ENCODE results near the gene TCEAL2. TPM values are rescaled to one million over a fixed set of nuclear protein-coding genes. Genes with fewer than 3 reads are reported as not detected.

Gene TCEAL2
- total RNA-seq, 1 experiment from 2014 or later: 12.6 TPM

DNA sequence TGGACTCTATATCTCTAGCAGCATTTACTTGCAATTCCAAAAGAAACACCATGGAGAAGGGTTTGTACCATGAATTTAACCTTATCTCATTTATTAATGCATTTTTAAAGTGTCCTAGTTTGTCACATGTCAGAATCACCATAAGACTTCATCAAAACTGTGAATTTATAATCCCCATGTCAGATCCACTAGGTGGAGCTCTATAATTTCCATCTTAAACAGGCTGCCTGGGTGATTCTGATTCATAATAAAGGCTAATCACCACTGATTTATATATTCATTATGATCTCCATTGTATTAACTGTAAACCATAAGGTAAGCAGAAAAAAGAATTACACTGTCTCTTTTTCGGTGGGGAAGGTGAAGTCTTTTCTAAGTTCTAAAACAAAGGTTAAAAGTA is 4.0 kb downstream of the TCEAL2 start:
- Histone ChIP-seq H2BK120ac (ENCODE audit: low read depth, low read length, poor library complexity, severe bottlenecking) (no peak overlapping the region), H3K56ac (ENCODE audit: insufficient read length, low read depth, low read length) (no peak overlapping the region), H3K23me2 (ENCODE audit: insufficient read length, low read depth, low read length, poor library complexity, severe bottlenecking) (no peaks in the 10 kb centered on the region), H2AK5ac (ENCODE audit: insufficient read length, low read length) (no peak overlapping the region), H3K9ac (ENCODE audit: extremely low read depth, insufficient read length, low read length) (no peak overlapping the region), H2AFZ (ENCODE audit: low read length) (no peak overlapping the region), H3K79me1 (ENCODE audit: insufficient read depth, low read depth, low read length, poor library complexity, severe bottlenecking) (no peaks in the 10 kb centered on the region), H3K9me3 (ENCODE audit: control insufficient read depth, low read depth, low read length) (peaks cover 36% of the 10 kb centered on the region), H2BK12ac (ENCODE audit: insufficient read length, low read depth, low read length) (no peak overlapping the region), H4K91ac (ENCODE audit: insufficient read length, low read depth, low read length) (no peak overlapping the region), H3T11ph (ENCODE audit: low read length) (no peak overlapping the region), H2BK15ac (ENCODE audit: low read depth, low read length) (no peak overlapping the region), H4K8ac (replicated peaks; ENCODE audit: insufficient read length, low read depth, low read length) (no peak overlapping the region), H4K5ac (ENCODE audit: insufficient read length, low read depth, low read length) (no peak overlapping the region), H2BK5ac (ENCODE audit: insufficient read length, low read length) (no peak overlapping the region), H3K27me3 (ENCODE audit: insufficient read depth, low read length) (no peaks in the 10 kb centered on the region; the same call in 1 of the 2 replicates), H3K4me1 (ENCODE audit: insufficient read depth, low read length) (no peaks in the 10 kb centered on the region), H3K4ac (ENCODE audit: low read depth, low read length) (no peak overlapping the region), H3K4me2 (ENCODE audit: insufficient read depth, insufficient read length, low read length) (no peak overlapping the region), H3K79me2 (ENCODE audit: insufficient read depth, low read length) (no peaks in the 10 kb centered on the region), H3K14ac (ENCODE audit: insufficient read depth, low read length) (no peak overlapping the region), H4K20me1 (ENCODE audit: control insufficient read depth, insufficient read depth, insufficient read length) (no peaks in the 10 kb centered on the region), H3K23ac (ENCODE audit: insufficient read length, low read depth, low read length) (no peak overlapping the region), H3K27ac (ENCODE audit: insufficient read length, low read depth, low read length) (no peak overlapping the region), H3K18ac (ENCODE audit: insufficient read length, low read depth, low read length) (no peak overlapping the region), H2BK20ac (ENCODE audit: low read depth, low read length, poor library complexity, severe bottlenecking) (no peak overlapping the region)
- H3K4me1 Mint-ChIP-seq: peaks cover 9% of the 10 kb centered on the region in 2 experiments
- WGBS (ENCODE audit: extremely low coverage, insufficient read length, low lambda C conversion rate): no CpG with 5 or more reads among the region's 1 CpG
- H3K36me3 Mint-ChIP-seq (ENCODE audit: insufficient read depth in 1 of 3, low read depth in 3 of 3): peaks cover 0 to 7% (median 4%) of the 10 kb centered on the region in 3 experiments; a peak in 4 of 7 replicates
- no peak for DNase-seq
- H3K4me3 Mint-ChIP-seq: no peak overlapping the region
- peaks cover 15% of the 10 kb centered on the region for H3K27me3 Mint-ChIP-seq (ENCODE audit: low read depth)
- H3K27ac Mint-ChIP-seq: no peak overlapping the region
- H3K9me3 Mint-ChIP-seq: peaks cover 57 to 81% of the 10 kb centered on the region in 2 experiments
- peak; percentile 37; the same call in 2 of the 3 replicates for TF ChIP-seq CTCF (conservative IDR thresholded peaks at IDR 0.05)
